Fibroblast of pulmonary artery (primary cell): ENCODE measurements around the gene TKFC.

ENCODE experiments used
- DNase-seq: peaks from one replicate; pipeline ENCODE4 v3.0.0-alpha.2; 2010; ENCODE audit warnings: low read depth
- H3K4me3 ChIP-seq: replicated peaks from 2 replicates; pipeline ENCODE4 v1.5.1; 2011; ENCODE audit warnings: low read depth, mild to moderate bottlenecking, control low read depth, low read length, moderate library complexity
- TF ChIP-seq, protein P1 (sequence below): IDR thresholded peaks from 2 replicates; pipeline ENCODE4 v1.5.1; 2011; ENCODE audit warnings: mild to moderate bottlenecking, control low read depth, low read length, inconsistent platforms; ENCODE audit errors: missing control alignments

The TKFC gene

DNA sequence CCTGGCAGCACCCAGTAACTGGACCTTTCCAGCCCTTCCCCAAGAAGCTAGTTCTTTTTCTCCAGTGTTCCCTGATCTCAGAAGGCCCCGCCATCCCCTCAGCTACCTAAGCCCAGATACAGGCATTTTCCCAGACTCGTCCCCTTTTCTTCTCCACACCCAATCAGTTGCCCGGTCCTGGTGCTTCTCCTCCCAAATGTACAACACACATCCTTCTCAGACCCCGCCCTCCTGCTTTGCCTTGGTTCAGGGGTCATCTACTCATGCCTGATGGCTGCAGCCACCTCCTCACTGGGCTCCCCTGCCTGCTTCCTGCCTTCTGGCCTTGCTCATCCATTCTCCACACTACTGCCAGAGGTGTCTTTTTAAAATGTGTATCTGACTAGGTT is 6.5 kb downstream of the TKFC start:
- no peak overlapping the region for H3K4me3 ChIP-seq
- TF ChIP-seq, protein P1, sequence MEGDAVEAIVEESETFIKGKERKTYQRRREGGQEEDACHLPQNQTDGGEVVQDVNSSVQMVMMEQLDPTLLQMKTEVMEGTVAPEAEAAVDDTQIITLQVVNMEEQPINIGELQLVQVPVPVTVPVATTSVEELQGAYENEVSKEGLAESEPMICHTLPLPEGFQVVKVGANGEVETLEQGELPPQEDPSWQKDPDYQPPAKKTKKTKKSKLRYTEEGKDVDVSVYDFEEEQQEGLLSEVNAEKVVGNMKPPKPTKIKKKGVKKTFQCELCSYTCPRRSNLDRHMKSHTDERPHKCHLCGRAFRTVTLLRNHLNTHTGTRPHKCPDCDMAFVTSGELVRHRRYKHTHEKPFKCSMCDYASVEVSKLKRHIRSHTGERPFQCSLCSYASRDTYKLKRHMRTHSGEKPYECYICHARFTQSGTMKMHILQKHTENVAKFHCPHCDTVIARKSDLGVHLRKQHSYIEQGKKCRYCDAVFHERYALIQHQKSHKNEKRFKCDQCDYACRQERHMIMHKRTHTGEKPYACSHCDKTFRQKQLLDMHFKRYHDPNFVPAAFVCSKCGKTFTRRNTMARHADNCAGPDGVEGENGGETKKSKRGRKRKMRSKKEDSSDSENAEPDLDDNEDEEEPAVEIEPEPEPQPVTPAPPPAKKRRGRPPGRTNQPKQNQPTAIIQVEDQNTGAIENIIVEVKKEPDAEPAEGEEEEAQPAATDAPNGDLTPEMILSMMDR = no peak
- no peak for DNase-seq

DNA sequence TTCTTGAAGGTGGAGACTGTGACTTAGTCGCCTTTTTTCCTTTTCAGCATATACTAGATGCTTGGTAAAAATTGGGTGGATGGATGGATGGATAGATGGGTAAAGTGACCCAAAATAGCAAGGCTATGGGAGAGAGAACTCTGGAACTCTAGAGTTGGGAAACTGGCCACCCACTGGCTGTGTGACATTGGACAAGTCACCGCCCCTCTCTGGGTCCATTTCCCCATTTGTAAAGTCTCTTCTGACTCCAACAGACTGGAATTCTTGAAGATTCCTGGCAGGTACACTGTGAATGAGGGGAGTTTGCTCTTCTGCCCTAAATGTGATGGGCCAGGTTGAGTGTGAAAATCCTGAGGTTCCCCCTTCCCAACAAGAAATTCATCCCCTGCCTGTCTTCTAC is 8.0 kb downstream of the TKFC start:
- TF ChIP-seq, protein P1 = no peak
- DNase-seq = no peak
- H3K4me3 ChIP-seq = no peak overlapping the region

DNA sequence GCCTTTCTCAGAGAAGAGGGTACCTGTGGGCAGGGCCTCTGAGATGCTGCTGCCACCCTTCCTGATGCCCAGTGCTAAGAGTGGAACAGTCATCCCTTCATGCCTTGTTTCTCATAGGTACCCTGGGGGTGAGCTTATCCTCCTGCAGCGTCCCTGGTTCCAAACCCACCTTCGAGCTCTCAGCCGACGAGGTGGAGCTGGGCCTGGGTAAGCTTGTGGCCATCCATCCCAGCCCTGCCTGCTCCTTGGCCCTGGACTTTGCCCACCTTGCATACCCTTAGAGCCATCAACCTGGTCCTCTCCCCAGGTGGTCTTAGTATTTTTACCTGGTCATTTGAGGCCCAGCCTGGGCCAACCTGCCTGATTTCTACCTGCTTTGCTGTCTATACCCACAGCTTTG is 8.7 kb downstream of the TKFC start:
- TF ChIP-seq, protein P1 = no peak
- H3K4me3 ChIP-seq = no peak overlapping the region
- no peak for DNase-seq

DNA sequence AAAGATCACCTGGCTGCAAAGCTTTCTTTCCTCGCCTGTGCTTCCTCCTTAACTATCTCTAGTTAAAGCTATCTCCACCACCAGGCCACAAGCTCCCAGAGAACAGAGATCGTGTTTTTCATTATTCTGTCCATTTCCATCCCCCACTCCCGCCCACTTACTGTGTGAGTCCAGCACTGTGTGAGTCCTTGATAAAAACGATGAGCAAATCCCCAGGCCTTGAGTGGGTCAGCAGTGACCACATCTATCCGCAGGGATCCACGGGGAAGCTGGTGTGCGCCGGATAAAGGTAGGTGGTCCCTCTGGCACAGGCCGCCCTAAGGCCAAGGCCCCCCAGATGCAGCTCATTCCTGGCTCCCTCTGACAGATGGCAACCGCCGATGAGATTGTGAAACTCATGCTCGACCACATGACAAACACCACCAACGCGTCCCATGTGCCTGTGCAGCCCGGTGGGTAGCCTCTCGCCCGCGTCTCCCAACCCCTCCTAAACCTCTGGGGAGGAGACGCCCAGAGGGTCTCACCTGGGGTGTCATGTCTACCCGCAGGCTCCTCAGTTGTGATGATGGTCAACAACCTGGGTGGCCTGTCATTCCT is 9.3 kb downstream of the TKFC start:
- no peak overlapping the region for H3K4me3 ChIP-seq
- TF ChIP-seq, protein P1 = no peak
- DNase-seq = no peak

DNA sequence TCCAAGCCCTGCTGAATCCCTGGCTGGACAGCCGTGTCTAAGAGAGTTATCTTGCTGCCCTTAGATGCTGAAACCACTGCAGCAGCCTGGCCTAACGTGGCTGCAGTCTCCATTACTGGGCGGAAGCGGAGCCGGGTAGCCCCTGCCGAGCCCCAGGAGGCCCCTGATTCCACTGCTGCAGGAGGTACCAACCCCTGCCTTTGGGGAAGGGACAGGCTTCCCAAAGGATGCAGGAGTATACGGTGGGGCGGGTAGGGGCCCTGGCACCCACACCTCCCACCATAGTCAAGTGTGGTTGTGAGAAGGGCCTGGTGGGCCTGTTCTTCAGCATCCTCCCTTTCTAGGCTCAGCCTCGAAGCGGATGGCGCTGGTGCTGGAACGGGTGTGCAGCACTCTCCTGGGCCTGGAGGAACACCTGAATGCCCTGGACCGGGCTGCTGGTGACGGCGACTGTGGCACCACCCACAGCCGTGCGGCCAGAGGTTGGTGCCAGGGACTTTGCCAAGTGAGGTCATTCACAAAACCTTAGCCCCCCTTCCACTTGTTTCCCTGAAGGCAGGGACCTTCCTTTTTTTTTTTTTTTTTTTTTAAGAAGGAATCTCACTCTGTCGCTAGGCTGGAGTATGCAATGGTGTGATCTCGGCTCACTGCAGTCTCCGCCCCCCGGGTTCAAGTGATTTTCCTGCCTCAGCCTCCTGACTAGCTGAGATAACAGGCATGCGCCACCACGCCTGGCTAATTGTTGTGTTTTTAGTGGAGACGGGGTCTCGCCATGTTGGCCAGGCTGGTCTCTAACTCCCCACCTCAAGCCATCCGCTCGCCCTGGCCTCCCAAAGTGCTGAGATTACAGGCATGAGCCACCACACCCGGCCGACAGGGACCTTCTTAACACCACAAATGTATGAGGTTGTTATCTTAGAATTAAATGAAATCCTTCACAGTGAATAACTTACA is 11.0 kb downstream of the TKFC start:
- H3K4me3 ChIP-seq = no peak overlapping the region
- DNase-seq = no peak
- TF ChIP-seq, protein P1 = no peak

DNA sequence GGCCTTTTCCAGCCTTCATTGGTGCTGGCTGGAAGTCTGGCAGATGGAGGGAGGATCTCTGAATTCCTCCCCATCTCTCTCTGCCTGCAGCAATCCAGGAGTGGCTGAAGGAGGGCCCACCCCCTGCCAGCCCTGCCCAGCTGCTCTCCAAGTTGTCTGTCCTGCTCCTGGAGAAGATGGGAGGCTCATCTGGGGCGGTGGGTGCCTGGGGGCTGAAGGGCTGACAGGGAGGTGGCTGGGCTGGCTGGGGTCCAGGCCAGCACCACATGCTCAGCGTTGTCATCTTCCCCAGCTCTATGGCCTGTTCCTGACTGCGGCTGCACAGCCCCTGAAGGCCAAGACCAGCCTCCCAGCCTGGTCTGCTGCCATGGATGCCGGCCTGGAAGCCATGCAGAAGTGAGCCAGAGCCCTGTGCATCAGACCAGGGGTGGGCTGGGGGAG is 12.2 kb downstream of the TKFC start:
- DNase-seq = no peak
- no peak overlapping the region for H3K4me3 ChIP-seq
- TF ChIP-seq, protein P1 = no peak
